OCI-LY1 (cell line): ENCODE results near the gene RNASEH2B.

ENCODE experiments used
- H2AFZ ChIP-seq: fragments of 200-600 bp; sonication (generic), shearing (Covaris generic); 2 replicates; pipeline ENCODE4 v1.6.0; 2014; ENCODE audit warnings: antibody characterized with exemption, mild to moderate bottlenecking, low read length
- H3F3A ChIP-seq: fragments of 200-600 bp; sonication (generic), shearing (Covaris generic); 2 replicates; pipeline ENCODE4 v1.6.0; 2014; ENCODE audit warnings: mild to moderate bottlenecking, antibody characterized with exemption, low read length, moderate library complexity; ENCODE audit not compliant: insufficient read depth
- H3K27ac ChIP-seq: fragments of 200-600 bp; sonication (generic); 2 replicates; pipeline ENCODE4 v1.5.1; 2014; ENCODE audit warnings: low read length, mixed run types, mild to moderate bottlenecking, low read depth; ENCODE audit not compliant: poor library complexity, severe bottlenecking
- H3K27me3 ChIP-seq: fragments of 200-600 bp; sonication (generic); 2 replicates; pipeline ENCODE4 v1.6.0; 2014; ENCODE audit warnings: antibody characterized with exemption, mild to moderate bottlenecking, low read length, moderate library complexity; ENCODE audit not compliant: insufficient read depth
- H3K36me3 ChIP-seq: fragments of 200-600 bp; sonication (generic); 2 replicates; pipeline ENCODE4 v1.6.1; 2014; ENCODE audit warnings: mild to moderate bottlenecking, antibody characterized with exemption, low read length, moderate library complexity, mixed read lengths; ENCODE audit not compliant: insufficient read depth
- H3K4me1 ChIP-seq: fragments of 200-600 bp; sonication (generic); 2 replicates; pipeline ENCODE4 v1.5.1; 2014; ENCODE audit warnings: mild to moderate bottlenecking, low read length, moderate library complexity; ENCODE audit not compliant: insufficient read depth, severe bottlenecking
- H3K4me2 ChIP-seq: fragments of 200-600 bp; sonication (generic), shearing (Covaris generic); 2 replicates; pipeline ENCODE4 v1.6.1; 2014; ENCODE audit warnings: low read length
- H3K4me3 ChIP-seq: fragments of 200-600 bp; sonication (generic); 2 replicates; pipeline ENCODE4 v1.5.1; 2014; ENCODE audit warnings: low read length, low read depth, mild to moderate bottlenecking, mixed read lengths; ENCODE audit not compliant: poor library complexity, severe bottlenecking
- H3K79me2 ChIP-seq: fragments of 200-600 bp; shearing (Covaris generic); 2 replicates; pipeline ENCODE4 v1.6.1; 2016; ENCODE audit warnings: mixed run types, low read length, mixed read lengths; ENCODE audit not compliant: insufficient read depth
- H3K9ac ChIP-seq: fragments of 200-600 bp; sonication (generic), shearing (Covaris generic); 2 replicates; pipeline ENCODE4 v1.6.1; 2014; ENCODE audit warnings: mild to moderate bottlenecking, low read length, mixed read lengths
- H3K9me2 ChIP-seq: fragments of 200-600 bp; sonication (generic), shearing (Covaris generic); 2 replicates; pipeline ENCODE4 v1.6.1; 2014; ENCODE audit warnings: low read depth, mild to moderate bottlenecking, low read length, mixed read lengths
- H3K9me3 ChIP-seq: fragments of 200-600 bp; shearing (Covaris generic); 2 replicates; pipeline ENCODE4 v1.6.1; 2014; ENCODE audit warnings: low read length, mixed read lengths
- H4K20me1 ChIP-seq: fragments of 200-600 bp; sonication (generic), shearing (Covaris generic); 2 replicates; pipeline ENCODE4 v1.6.0; 2016; ENCODE audit warnings: mild to moderate bottlenecking, low read length; ENCODE audit not compliant: insufficient read depth
- EZH2 ChIP-seq: fragments of 200-600 bp; sonication (generic), shearing (Covaris generic); IDR thresholded peaks from 2 replicates; pipeline ENCODE4 v1.8.0; 2017; ENCODE audit warnings: borderline replicate concordance, mixed run types, mild to moderate bottlenecking, antibody characterized with exemption, low read length, moderate library complexity, mixed read lengths
- TF ChIP-seq, protein P1 (sequence below): fragments of 200-600 bp; sonication (generic), shearing (Covaris generic); IDR thresholded peaks from 2 replicates; pipeline ENCODE4 v1.5.1; 2017; ENCODE audit warnings: mild to moderate bottlenecking, antibody characterized with exemption, low read length, moderate library complexity, mixed read lengths

The RNASEH2B gene

DNA sequence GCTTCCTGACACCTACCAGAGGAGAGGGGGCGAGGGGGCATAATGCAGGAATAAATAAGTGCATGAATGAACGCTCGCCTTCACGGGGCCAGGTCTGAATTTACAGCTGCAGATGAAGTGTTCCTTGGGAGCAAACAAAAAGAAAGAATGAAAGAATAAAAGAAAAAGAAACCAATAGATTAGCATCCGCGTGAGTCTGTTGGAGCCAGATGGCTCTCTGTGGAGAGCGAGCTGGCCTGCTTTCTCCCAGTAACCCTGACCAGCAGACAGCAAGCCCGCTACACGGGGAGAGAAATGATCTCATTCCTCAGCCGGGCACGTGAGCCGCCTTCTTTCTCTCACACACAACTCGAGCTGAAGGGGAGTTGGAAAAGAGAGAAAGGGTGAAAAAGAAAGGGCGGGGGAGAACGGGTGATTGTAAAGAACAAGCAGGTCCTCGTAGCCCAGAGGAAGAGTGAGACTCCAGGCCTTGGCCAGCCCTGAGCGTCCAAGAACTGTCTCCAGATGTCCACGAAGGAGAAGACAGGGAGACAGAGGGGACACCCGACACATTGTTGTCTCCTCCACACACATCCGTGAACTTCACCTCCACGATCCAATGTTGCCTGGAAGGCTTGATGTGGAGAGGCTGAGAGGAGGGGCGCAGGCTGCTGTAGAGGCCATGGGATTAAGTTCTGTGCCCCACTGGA is 81.4 kb downstream of the RNASEH2B start:
- Histone ChIP-seq H3K4me1 (no peaks in the 10 kb centered on the region), H3K79me2 (no peaks in the 10 kb centered on the region), H3K9ac (no peak overlapping the region), H3K27me3 (no peaks in the 10 kb centered on the region), H3K36me3 (no peaks in the 10 kb centered on the region), H3K4me3 (no peak overlapping the region), H3K4me2 (no peak overlapping the region), H2AFZ (no peak overlapping the region), H4K20me1 (no peaks in the 10 kb centered on the region), H3K9me2 (no peaks in the 10 kb centered on the region), H3K9me3 (no peaks in the 10 kb centered on the region), H3F3A (no peaks in the 10 kb centered on the region), H3K27ac (no peak overlapping the region)
- TF ChIP-seq, protein P1, sequence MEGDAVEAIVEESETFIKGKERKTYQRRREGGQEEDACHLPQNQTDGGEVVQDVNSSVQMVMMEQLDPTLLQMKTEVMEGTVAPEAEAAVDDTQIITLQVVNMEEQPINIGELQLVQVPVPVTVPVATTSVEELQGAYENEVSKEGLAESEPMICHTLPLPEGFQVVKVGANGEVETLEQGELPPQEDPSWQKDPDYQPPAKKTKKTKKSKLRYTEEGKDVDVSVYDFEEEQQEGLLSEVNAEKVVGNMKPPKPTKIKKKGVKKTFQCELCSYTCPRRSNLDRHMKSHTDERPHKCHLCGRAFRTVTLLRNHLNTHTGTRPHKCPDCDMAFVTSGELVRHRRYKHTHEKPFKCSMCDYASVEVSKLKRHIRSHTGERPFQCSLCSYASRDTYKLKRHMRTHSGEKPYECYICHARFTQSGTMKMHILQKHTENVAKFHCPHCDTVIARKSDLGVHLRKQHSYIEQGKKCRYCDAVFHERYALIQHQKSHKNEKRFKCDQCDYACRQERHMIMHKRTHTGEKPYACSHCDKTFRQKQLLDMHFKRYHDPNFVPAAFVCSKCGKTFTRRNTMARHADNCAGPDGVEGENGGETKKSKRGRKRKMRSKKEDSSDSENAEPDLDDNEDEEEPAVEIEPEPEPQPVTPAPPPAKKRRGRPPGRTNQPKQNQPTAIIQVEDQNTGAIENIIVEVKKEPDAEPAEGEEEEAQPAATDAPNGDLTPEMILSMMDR, result no peak
- TF ChIP-seq EZH2, result no peak

DNA sequence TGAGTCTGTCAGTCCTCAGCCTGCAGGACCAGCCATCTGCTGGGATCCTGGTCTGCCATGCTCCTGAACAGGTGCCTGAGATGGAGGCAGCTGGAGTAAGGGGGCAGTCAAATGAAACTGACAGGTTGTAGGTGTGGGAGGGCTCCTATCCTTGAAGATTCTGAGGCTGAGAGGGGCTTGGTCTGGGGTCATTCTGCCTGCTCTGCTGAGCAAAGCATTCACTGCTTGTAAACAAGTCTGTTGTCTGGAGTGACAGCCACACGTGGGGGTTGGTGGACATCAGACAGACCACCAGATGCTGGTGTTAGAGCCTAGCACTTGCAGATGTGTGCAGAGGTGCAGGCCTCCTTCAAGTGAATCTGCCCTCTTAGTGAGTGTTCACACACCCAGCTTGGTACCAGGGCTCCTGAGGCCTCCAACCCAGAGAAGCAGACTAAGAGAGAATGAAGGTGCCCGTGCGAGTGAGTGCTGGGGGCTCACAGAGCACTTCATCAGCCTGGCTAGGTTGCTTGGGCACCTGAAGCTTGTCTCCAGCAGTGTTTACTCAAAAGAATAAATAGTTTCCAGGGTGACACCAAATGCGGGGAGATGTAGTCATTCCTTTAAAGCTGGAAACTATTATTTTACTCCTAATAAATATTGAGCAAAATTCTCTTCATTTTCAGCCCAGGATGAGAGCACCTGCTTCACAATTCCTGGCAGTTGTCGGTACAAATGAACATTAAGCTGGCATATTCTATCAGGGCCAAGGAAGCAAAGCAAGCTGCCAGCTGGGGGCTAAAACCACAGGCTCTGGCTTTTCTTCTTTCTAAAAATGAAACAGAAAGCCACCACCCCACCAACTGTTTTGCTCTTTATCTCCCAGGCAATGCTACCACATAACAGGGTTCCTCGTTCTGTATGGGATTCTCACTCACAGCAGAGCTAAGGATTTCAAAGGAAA is 82.3 kb downstream of the RNASEH2B start:
- H3K4me3 ChIP-seq, result no peak overlapping the region
- TF ChIP-seq, protein P1, result no peak
- no peak for TF ChIP-seq EZH2
- H3K4me2 ChIP-seq, result no peak overlapping the region
- H3F3A ChIP-seq, result no peaks in the 10 kb centered on the region
- H3K27me3 ChIP-seq, result no peaks in the 10 kb centered on the region
- H4K20me1 ChIP-seq, result no peaks in the 10 kb centered on the region
- no peaks in the 10 kb centered on the region for H3K79me2 ChIP-seq
- H3K9me3 ChIP-seq, result no peaks in the 10 kb centered on the region
- no peak overlapping the region for H3K9ac ChIP-seq
- H2AFZ ChIP-seq, result no peak overlapping the region
- no peaks in the 10 kb centered on the region for H3K4me1 ChIP-seq
- H3K27ac ChIP-seq, result no peak overlapping the region
- no peaks in the 10 kb centered on the region for H3K36me3 ChIP-seq
- no peaks in the 10 kb centered on the region for H3K9me2 ChIP-seq

DNA sequence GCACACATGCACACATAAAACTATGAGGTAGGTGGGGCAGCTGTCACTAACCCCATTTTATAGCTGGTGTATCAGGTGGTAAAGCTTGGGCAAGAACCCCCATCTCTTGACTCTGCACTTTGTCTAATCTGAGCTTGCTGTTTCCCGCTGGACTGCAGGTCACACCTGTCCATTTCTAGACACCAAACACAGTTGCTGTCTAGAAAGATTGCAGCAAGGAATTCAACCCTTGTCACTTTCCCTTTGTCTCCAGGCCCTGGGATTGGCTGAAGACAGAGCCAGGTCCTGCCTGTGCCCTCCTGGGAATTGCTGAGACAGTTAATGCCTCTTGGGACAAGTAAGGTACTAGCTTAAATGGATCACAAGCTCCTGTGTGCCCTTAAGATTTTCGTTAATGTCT is 83.8 kb downstream of the RNASEH2B start:
- Histone ChIP-seq H4K20me1 (no peaks in the 10 kb centered on the region), H3K4me1 (no peaks in the 10 kb centered on the region), H3K79me2 (no peaks in the 10 kb centered on the region), H3K27ac (no peak overlapping the region), H3K4me3 (no peak overlapping the region), H3K9me2 (no peaks in the 10 kb centered on the region), H3K9ac (no peak overlapping the region), H2AFZ (no peak overlapping the region), H3K4me2 (no peak overlapping the region), H3F3A (no peaks in the 10 kb centered on the region), H3K27me3 (no peaks in the 10 kb centered on the region), H3K9me3 (no peaks in the 10 kb centered on the region), H3K36me3 (no peaks in the 10 kb centered on the region)
- TF ChIP-seq EZH2, result no peak
- TF ChIP-seq, protein P1, result no peak
